Effector memory CD4-positive, alpha-beta T cell (primary cell): ENCODE measurements around the gene PHLDA3.

ENCODE experiments used
- DNase-seq, 3 donors: peaks; one replicate each; pipeline ENCODE4 v3.0.0-alpha.2; 2020
- H3K27ac ChIP-seq: 2 replicates; pipeline ENCODE4 v1.7.0; 2013; ENCODE audit warnings: mild to moderate bottlenecking, low read length, moderate library complexity; ENCODE audit not compliant: insufficient read depth, poor library complexity, severe bottlenecking
- H3K27me3 ChIP-seq: replicated peaks from 2 replicates; pipeline ENCODE4 v1.7.0; 2013; ENCODE audit warnings: mild to moderate bottlenecking, low read length; ENCODE audit not compliant: insufficient read depth, control insufficient read depth, poor library complexity, severe bottlenecking
- H3K36me3 ChIP-seq: 2 replicates; pipeline ENCODE4 v1.7.0; 2013; ENCODE audit warnings: mild to moderate bottlenecking, low read length, moderate library complexity; ENCODE audit not compliant: control insufficient read depth, insufficient read depth
- H3K4me1 ChIP-seq: 2 replicates; pipeline ENCODE4 v1.7.0; 2013; ENCODE audit warnings: low read length, mild to moderate bottlenecking; ENCODE audit not compliant: control insufficient read depth, insufficient read depth, poor library complexity, severe bottlenecking
- H3K4me3 ChIP-seq: 2 replicates; pipeline ENCODE4 v1.7.0; 2013; ENCODE audit warnings: low read length, low read depth, mild to moderate bottlenecking; ENCODE audit not compliant: insufficient read depth, poor library complexity, severe bottlenecking
- H3K9me3 ChIP-seq: 2 replicates; pipeline ENCODE4 v1.7.0; 2013; ENCODE audit warnings: mild to moderate bottlenecking, low read length, moderate library complexity; ENCODE audit not compliant: control insufficient read depth

The PHLDA3 gene

DNA sequence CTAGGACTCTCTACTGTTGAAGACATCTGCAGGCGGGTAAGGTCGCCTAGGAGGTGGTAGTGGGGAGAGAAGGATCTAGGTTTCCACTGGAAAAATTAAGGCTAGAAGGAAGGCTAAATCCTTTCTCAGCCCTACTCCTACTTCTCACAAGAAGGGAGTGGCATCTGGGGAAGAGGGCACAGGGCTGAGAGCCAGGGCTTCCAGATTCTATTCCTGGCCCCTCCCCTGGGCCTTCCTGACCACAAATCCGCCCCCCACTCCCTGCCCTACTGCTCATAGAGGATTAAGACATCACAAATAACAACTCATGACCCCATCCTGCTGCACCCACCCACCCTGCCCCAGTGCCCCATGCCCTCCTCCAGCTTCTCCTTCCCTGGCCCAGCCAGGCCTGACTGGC lies 2.5 kb downstream of the PHLDA3 start:
- Histone ChIP-seq H3K4me3 (no peak overlapping the region), H3K27me3 (no peaks in the 10 kb centered on the region), H3K9me3 (no peaks in the 10 kb centered on the region), H3K4me1 (peaks cover 10% of the 10 kb centered on the region), H3K27ac (no peak overlapping the region), H3K36me3 (no peaks in the 10 kb centered on the region)
- DNase-seq: no peak

DNA sequence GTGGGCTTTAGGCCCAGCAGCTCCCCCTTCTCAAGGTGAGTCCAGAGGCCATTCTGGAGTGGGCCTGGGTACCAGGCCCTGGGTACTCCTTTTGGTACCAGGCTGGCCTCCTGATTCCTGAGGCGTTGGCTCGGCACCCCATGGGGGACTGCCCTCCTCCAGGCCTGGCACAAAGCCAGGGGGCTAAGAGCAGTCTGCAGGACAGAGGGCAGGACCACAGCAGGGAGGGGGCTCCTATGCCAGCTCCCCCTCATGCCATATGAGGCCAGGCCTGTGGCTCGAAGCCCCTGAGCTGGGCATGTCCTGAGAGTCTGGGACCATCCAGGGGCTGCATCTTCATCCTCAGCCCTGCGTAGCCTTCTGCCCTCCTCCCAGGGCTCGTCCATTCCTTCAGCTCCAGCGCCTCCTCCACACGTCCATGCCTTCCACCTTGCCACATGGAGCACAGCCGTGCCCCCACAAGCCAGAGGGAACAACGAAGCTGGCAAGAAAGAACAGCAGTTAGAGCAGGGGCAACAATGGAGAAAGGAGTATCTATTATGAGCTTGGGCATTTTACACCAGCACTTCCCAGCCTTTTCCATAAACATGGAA lies 3.2 kb downstream of the PHLDA3 start:
- H3K4me1 ChIP-seq: peaks cover 10% of the 10 kb centered on the region
- H3K36me3 ChIP-seq: no peaks in the 10 kb centered on the region
- no peak for DNase-seq
- H3K4me3 ChIP-seq: no peak overlapping the region
- H3K27ac ChIP-seq: no peak overlapping the region
- no peaks in the 10 kb centered on the region for H3K9me3 ChIP-seq
- no peaks in the 10 kb centered on the region for H3K27me3 ChIP-seq

DNA sequence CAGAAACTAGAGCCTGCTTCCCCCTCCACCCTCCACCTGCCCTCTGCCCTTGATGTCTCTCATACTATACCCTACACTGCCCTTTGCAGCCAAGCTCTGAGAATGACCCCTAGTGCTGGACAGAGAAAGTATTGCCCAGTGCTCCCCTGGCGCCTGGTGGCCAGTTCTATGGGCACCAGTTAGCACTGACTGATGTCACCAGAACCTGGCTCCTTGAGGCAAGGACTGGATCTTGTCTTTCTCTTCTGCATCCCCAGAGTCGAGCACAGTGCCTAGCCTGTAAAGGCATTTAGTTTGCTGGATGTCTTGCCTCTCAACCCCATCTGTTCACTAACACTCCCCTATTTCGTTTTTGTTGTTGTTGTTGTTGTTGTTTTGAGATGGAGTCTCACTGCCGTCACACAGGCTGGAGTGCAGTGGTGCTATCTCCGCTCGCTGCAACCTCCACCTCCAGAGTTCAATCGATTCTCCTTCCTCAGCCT lies 5.9 kb downstream of the PHLDA3 start:
- H3K36me3 ChIP-seq: no peaks in the 10 kb centered on the region
- H3K4me1 ChIP-seq: peaks cover 2% of the 10 kb centered on the region
- H3K27me3 ChIP-seq: no peaks in the 10 kb centered on the region
- H3K4me3 ChIP-seq: no peak overlapping the region
- H3K27ac ChIP-seq: no peak overlapping the region
- no peaks in the 10 kb centered on the region for H3K9me3 ChIP-seq
- DNase-seq: no peak

DNA sequence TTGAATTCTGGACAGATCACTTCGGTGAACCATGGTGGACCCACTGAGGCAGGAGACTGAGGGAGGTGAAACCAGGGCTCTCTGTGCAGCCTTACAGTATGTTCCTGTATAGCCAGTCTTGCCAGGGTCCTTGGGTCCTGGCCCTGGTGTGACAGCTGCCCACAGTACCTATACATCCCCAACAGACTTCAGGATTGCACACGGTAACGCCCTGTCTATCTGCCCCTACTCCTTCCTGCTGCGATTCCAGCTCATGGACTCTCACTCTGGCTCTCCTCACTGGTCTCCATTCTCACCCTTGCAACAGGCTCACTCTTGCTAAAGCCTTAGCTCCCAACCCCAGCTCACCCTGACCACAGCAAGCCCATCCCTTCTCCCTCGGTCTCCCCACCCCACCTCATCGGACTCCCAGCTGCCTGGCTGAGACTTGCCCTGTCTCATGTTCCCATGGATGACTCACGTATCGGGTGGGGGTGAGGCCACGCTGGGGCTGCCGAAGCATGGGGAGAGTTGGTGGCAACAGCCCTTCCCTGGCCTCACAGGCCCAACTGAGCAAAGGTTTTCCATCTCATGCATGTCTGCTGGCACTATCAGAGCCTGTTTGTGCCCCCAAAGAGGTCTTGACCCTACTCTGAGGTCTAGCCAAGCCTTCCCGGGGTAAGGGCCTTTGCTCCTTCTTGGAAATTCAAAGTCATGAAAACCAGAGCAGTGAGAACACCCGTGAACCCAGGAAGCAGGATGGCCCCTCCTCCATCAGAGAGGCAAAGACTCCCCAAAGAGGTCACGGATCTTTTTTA lies 7.1 kb downstream of the PHLDA3 start:
- Histone ChIP-seq H3K27me3 (no peaks in the 10 kb centered on the region), H3K9me3 (no peaks in the 10 kb centered on the region), H3K4me3 (no peak overlapping the region), H3K36me3 (no peaks in the 10 kb centered on the region), H3K4me1 (no peaks in the 10 kb centered on the region), H3K27ac (no peak overlapping the region)
- DNase-seq: no peak

DNA sequence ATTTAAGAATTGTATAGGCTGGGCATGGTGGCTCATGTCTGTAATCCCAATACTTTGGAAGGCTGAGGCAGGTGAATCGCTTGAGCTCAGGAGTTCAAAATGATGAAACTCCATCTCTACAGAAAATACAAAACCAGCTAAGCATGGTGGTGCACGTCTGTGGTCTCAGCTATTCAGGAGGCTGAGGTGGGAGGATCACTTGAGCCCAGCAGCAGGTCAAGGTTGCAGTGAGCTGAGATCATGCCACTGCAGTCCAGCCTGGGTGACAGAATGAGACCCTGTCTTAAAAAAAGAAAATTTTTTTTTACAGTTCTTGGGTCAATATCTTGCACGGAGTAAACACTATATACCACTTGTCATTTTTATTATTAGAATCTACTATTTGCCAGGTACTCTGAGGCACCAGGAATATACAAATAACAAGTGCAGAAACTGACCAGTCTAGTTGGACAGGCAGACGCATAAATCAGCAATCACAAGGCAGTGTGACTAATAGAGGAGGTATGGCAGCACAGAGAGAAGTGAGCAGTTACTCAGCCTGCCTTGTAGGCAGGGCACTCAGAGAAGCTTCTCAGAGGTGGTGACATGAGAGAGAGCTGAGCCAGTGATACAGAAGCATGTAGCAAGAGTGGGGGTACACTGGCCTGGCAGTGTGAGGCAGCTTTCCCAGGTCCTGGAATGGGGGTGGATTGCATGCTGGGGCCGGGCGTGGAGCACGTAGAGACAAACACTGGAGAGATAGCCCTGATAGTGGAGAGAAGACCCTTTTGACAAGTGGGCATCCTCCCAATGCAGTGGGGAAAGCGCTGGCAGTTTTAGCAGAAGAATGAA lies 8.0 kb downstream of the PHLDA3 start:
- Histone ChIP-seq H3K9me3 (no peaks in the 10 kb centered on the region), H3K36me3 (no peaks in the 10 kb centered on the region), H3K4me3 (no peak overlapping the region), H3K27me3 (no peaks in the 10 kb centered on the region), H3K27ac (no peak overlapping the region), H3K4me1 (no peaks in the 10 kb centered on the region)
- no peak for DNase-seq

- Histone ChIP-seq H3K9me3 (no peaks in the 10 kb centered on the region), H3K36me3 (no peaks in the 10 kb centered on the region), H3K27ac (no peak overlapping the region), H3K27me3 (no peaks in the 10 kb centered on the region), H3K4me1 (no peaks in the 10 kb centered on the region), H3K4me3 (no peak overlapping the region)
- DNase-seq: no peak
Measured at GRCh38 chr1:201459775-201460174, 9.2 kb downstream of the PHLDA3 start.

GRCh38 chr1:201459052-201459451 lies 9.9 kb downstream of the PHLDA3 start:
- Histone ChIP-seq H3K9me3 (no peaks in the 10 kb centered on the region), H3K4me3 (no peak overlapping the region), H3K4me1 (peaks cover 3% of the 10 kb centered on the region), H3K36me3 (no peaks in the 10 kb centered on the region), H3K27ac (no peak overlapping the region), H3K27me3 (no peaks in the 10 kb centered on the region)
- DNase-seq: no peak

GRCh38 chr1:201457508-201457960 lies 11.5 kb downstream of the PHLDA3 start:
- Histone ChIP-seq H3K4me1 (peaks cover 3% of the 10 kb centered on the region), H3K36me3 (no peaks in the 10 kb centered on the region), H3K27ac (no peak overlapping the region), H3K4me3 (no peak overlapping the region), H3K27me3 (no peaks in the 10 kb centered on the region), H3K9me3 (no peaks in the 10 kb centered on the region)
- DNase-seq: no peak

DNA sequence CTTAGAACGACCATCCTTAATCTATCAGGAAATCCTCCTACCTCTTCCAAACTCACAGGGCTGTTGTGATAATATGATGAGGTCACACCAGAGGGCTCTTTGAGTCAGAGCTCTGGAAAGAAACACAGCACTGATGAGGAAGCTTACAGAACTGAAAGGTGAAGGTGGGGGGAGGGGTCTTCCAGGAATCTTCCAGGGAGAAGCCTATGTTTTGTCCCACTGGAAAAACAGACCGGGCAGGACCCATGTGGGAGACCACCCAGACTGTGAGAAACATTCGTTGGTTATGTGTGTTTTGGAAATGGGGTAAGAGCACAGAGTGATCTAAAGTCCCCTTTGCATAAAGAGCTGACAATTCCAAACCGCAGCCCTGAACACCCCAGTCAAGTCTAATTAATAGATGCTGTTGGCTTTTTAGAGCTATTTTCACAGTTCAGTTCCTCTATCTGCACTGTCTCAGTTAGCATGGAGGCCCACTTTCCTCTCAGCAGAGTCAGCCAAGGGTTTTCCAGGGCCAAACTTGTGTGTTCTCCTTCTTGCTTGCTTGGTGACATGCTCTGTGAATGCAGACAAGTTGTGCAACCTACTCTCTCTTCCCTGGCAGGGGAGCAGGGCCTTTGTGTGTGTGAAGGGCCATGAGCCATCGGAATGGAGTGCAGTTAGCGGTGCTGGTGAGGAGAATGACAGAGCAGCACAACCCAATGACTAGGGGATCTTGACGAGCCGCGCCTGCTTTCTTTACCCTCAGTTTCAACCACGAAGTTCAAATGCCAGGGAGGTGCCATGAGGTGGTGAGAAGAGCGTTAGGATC lies 12.3 kb downstream of the PHLDA3 start:
- H3K27ac ChIP-seq: no peak overlapping the region
- no peaks in the 10 kb centered on the region for H3K36me3 ChIP-seq
- DNase-seq: no peak
- H3K9me3 ChIP-seq: no peaks in the 10 kb centered on the region
- peaks cover 3% of the 10 kb centered on the region for H3K4me1 ChIP-seq
- H3K27me3 ChIP-seq: no peaks in the 10 kb centered on the region
- no peak overlapping the region for H3K4me3 ChIP-seq
